Measurements from ENCODE around the gene CUL3. TPM values are rescaled to one million over a fixed set of nuclear protein-coding genes. Genes with fewer than 3 reads are reported as not detected.
A peak's percentile ranks its signal among the peaks of the same experiment; 100 is the strongest.
"Not testable (repeated sequence)": the region's sequence is repeated elsewhere in the genome, so short reads cannot be mapped to it uniquely, and the experiment has no call there.

CUL3 gene
- total and polyA plus RNA-seq, 9 donors = 70.3 to 83.9 (median 74.3) TPM

- DNase-seq = no peak
- Histone ChIP-seq H3K4me3 (ENCODE audit: low read length) (no peak overlapping the region), H3K4me1 (ENCODE audit: control insufficient read depth, insufficient read depth, low read length) (no peaks in the 10 kb centered on the region), H3K27me3 (ENCODE audit: control insufficient read depth, insufficient read depth, low read length) (no peaks in the 10 kb centered on the region), H3K36me3 (ENCODE audit: control insufficient read depth, insufficient read depth, low read length) (no peaks in the 10 kb centered on the region), H3K9me3 (replicated peaks; ENCODE audit: control insufficient read depth, low read depth, low read length) (no peaks in the 10 kb centered on the region), H3K27ac (ENCODE audit: low read length) (no peak overlapping the region)
- WGBS (ENCODE audit: insufficient coverage) = 100% methylated on average over 1 of the region's 6 CpGs
Measured at GRCh38 chr2:224523626-224524577, 61.3 kb downstream of the CUL3 start.

GRCh38 chr2:224522483-224522882 lies 62.7 kb downstream of the CUL3 start:
- not testable (repeated sequence) for H3K9me3 ChIP-seq (replicated peaks; ENCODE audit: control insufficient read depth, low read depth, low read length); H3K27ac ChIP-seq (ENCODE audit: low read length); H3K4me3 ChIP-seq (ENCODE audit: low read length); H3K4me1 ChIP-seq (ENCODE audit: control insufficient read depth, insufficient read depth, low read length); H3K27me3 ChIP-seq (ENCODE audit: control insufficient read depth, insufficient read depth, low read length); DNase-seq; H3K36me3 ChIP-seq (ENCODE audit: control insufficient read depth, insufficient read depth, low read length)
- WGBS (ENCODE audit: insufficient coverage) = 93% methylated on average over 4 of the region's 10 CpGs

- H3K27ac ChIP-seq (ENCODE audit: low read length) = no peak overlapping the region
- H3K27me3 ChIP-seq (ENCODE audit: control insufficient read depth, insufficient read depth, low read length) = no peaks in the 10 kb centered on the region
- no peaks in the 10 kb centered on the region for H3K36me3 ChIP-seq (ENCODE audit: control insufficient read depth, insufficient read depth, low read length)
- no peak for DNase-seq
- no peaks in the 10 kb centered on the region for H3K9me3 ChIP-seq (replicated peaks; ENCODE audit: control insufficient read depth, low read depth, low read length)
- no peaks in the 10 kb centered on the region for H3K4me1 ChIP-seq (ENCODE audit: control insufficient read depth, insufficient read depth, low read length)
- H3K4me3 ChIP-seq (ENCODE audit: low read length) = no peak overlapping the region
- WGBS (ENCODE audit: insufficient coverage) = no CpG with 5 or more reads among the region's 1 CpG
Measured at GRCh38 chr2:224520064-224520463, 65.1 kb downstream of the CUL3 start.

- Histone ChIP-seq H3K9me3 (replicated peaks; ENCODE audit: control insufficient read depth, low read depth, low read length) (no peaks in the 10 kb centered on the region), H3K27me3 (ENCODE audit: control insufficient read depth, insufficient read depth, low read length) (no peaks in the 10 kb centered on the region), H3K36me3 (ENCODE audit: control insufficient read depth, insufficient read depth, low read length) (no peaks in the 10 kb centered on the region), H3K4me1 (ENCODE audit: control insufficient read depth, insufficient read depth, low read length) (no peaks in the 10 kb centered on the region), H3K4me3 (ENCODE audit: low read length) (no peak overlapping the region), H3K27ac (ENCODE audit: low read length) (no peak overlapping the region)
- DNase-seq = peak; percentile 18
- WGBS (ENCODE audit: insufficient coverage) = 100% methylated on average over 2 of the region's 4 CpGs
Measured at GRCh38 chr2:224518806-224519580, 66.2 kb downstream of the CUL3 start.

- no peak for DNase-seq
- H3K27ac ChIP-seq (ENCODE audit: low read length) = no peak overlapping the region
- H3K27me3 ChIP-seq (ENCODE audit: control insufficient read depth, insufficient read depth, low read length) = no peaks in the 10 kb centered on the region
- H3K4me1 ChIP-seq (ENCODE audit: control insufficient read depth, insufficient read depth, low read length) = no peaks in the 10 kb centered on the region
- peaks cover 2% of the 10 kb centered on the region for H3K36me3 ChIP-seq (ENCODE audit: control insufficient read depth, insufficient read depth, low read length)
- no CpG with 5 or more reads among the region's 2 CpGs for WGBS (ENCODE audit: insufficient coverage)
- no peaks in the 10 kb centered on the region for H3K9me3 ChIP-seq (replicated peaks; ENCODE audit: control insufficient read depth, low read depth, low read length)
- no peak overlapping the region for H3K4me3 ChIP-seq (ENCODE audit: low read length)
Measured at GRCh38 chr2:224517963-224518362, 67.2 kb downstream of the CUL3 start.

GRCh38 chr2:224516393-224516792 lies 68.8 kb downstream of the CUL3 start:
- H3K27ac ChIP-seq (ENCODE audit: low read length); H3K36me3 ChIP-seq (ENCODE audit: control insufficient read depth, insufficient read depth, low read length); H3K27me3 ChIP-seq (ENCODE audit: control insufficient read depth, insufficient read depth, low read length); DNase-seq; H3K4me3 ChIP-seq (ENCODE audit: low read length); H3K9me3 ChIP-seq (replicated peaks; ENCODE audit: control insufficient read depth, low read depth, low read length); H3K4me1 ChIP-seq (ENCODE audit: control insufficient read depth, insufficient read depth, low read length): not testable (repeated sequence)
- 80% methylated on average over 1 of the region's 10 CpGs for WGBS (ENCODE audit: insufficient coverage)

- Histone ChIP-seq H3K4me3 (ENCODE audit: low read length) (no peak overlapping the region), H3K4me1 (ENCODE audit: control insufficient read depth, insufficient read depth, low read length) (no peaks in the 10 kb centered on the region), H3K27ac (ENCODE audit: low read length) (no peak overlapping the region), H3K9me3 (replicated peaks; ENCODE audit: control insufficient read depth, low read depth, low read length) (no peaks in the 10 kb centered on the region), H3K36me3 (ENCODE audit: control insufficient read depth, insufficient read depth, low read length) (peaks cover 2% of the 10 kb centered on the region), H3K27me3 (ENCODE audit: control insufficient read depth, insufficient read depth, low read length) (no peaks in the 10 kb centered on the region)
- no CpG with 5 or more reads among the region's 3 CpGs for WGBS (ENCODE audit: insufficient coverage)
- no peak for DNase-seq
Measured at GRCh38 chr2:224513991-224514390, 71.2 kb downstream of the CUL3 start.

GRCh38 chr2:224507789-224508188 lies 77.4 kb downstream of the CUL3 start:
- H3K27me3 ChIP-seq (ENCODE audit: control insufficient read depth, insufficient read depth, low read length) = no peaks in the 10 kb centered on the region

GRCh38 chr2:224506494-224506893 lies 78.7 kb downstream of the CUL3 start:
- no peak for DNase-seq
- no peak overlapping the region for H3K4me3 ChIP-seq (ENCODE audit: low read length)
- no peaks in the 10 kb centered on the region for H3K4me1 ChIP-seq (ENCODE audit: control insufficient read depth, insufficient read depth, low read length)
- H3K27me3 ChIP-seq (ENCODE audit: control insufficient read depth, insufficient read depth, low read length) = no peaks in the 10 kb centered on the region
- no CpG with 5 or more reads among the region's 1 CpG for WGBS (ENCODE audit: insufficient coverage)
- H3K9me3 ChIP-seq (replicated peaks; ENCODE audit: control insufficient read depth, low read depth, low read length) = no peaks in the 10 kb centered on the region
- no peak overlapping the region for H3K27ac ChIP-seq (ENCODE audit: low read length)
- peaks cover 13% of the 10 kb centered on the region for H3K36me3 ChIP-seq (ENCODE audit: control insufficient read depth, insufficient read depth, low read length)

More at GRCh38 chr2:224507789-224508188, 77.4 kb downstream of the CUL3 start:
- WGBS (ENCODE audit: insufficient coverage) = no CpG with 5 or more reads among the region's 1 CpG
- peaks cover 10% of the 10 kb centered on the region for H3K36me3 ChIP-seq (ENCODE audit: control insufficient read depth, insufficient read depth, low read length)
- H3K27ac ChIP-seq (ENCODE audit: low read length) = no peak overlapping the region
- H3K4me1 ChIP-seq (ENCODE audit: control insufficient read depth, insufficient read depth, low read length) = no peaks in the 10 kb centered on the region
- no peak overlapping the region for H3K4me3 ChIP-seq (ENCODE audit: low read length)
- no peaks in the 10 kb centered on the region for H3K9me3 ChIP-seq (replicated peaks; ENCODE audit: control insufficient read depth, low read depth, low read length)
- no peak for DNase-seq

- WGBS (ENCODE audit: insufficient coverage) = 73% methylated on average over 2 of the region's 3 CpGs
- Histone ChIP-seq H3K4me3 (ENCODE audit: low read length) (no peak overlapping the region), H3K27me3 (ENCODE audit: control insufficient read depth, insufficient read depth, low read length) (no peaks in the 10 kb centered on the region), H3K27ac (ENCODE audit: low read length) (no peak overlapping the region), H3K9me3 (replicated peaks; ENCODE audit: control insufficient read depth, low read depth, low read length) (no peaks in the 10 kb centered on the region), H3K36me3 (ENCODE audit: control insufficient read depth, insufficient read depth, low read length) (peaks cover 17% of the 10 kb centered on the region), H3K4me1 (ENCODE audit: control insufficient read depth, insufficient read depth, low read length) (no peaks in the 10 kb centered on the region)
- DNase-seq = no peak
Measured at GRCh38 chr2:224498991-224499390, 86.2 kb downstream of the CUL3 start.
